ENCODE measurements around the gene CRTC2.

DNA sequence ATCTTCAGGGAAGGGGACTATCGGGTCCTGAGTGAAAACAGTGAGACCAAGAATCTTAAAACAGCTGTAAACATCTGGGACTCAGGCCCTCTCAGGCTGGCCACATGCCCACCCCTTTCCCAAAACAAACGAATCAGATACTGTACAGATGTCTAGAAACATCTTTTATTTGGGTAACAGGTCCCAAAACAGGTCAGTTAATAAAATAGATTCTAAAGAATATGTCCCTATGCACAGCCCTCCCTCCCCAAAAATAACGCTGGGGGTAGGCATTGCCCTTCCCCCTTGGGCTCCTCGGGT lies 499 bp upstream of the CRTC2 start:
- TF ChIP-seq CTCF (IDR thresholded peaks at IDR 0.05), result no peak
- TF ChIP-seq POLR2AphosphoS5 (IDR thresholded peaks at IDR 0.05; ENCODE audit: low read depth, low read length), result no peak
- TF ChIP-seq TCF7L2 (IDR thresholded peaks at IDR 0.05; ENCODE audit: low read depth, low read length), result no peak
- no peak for TF ChIP-seq SIN3A (IDR thresholded peaks at IDR 0.05; ENCODE audit: borderline replicate concordance, insufficient read depth, low read depth, low read length)
- TF ChIP-seq, protein P1, sequence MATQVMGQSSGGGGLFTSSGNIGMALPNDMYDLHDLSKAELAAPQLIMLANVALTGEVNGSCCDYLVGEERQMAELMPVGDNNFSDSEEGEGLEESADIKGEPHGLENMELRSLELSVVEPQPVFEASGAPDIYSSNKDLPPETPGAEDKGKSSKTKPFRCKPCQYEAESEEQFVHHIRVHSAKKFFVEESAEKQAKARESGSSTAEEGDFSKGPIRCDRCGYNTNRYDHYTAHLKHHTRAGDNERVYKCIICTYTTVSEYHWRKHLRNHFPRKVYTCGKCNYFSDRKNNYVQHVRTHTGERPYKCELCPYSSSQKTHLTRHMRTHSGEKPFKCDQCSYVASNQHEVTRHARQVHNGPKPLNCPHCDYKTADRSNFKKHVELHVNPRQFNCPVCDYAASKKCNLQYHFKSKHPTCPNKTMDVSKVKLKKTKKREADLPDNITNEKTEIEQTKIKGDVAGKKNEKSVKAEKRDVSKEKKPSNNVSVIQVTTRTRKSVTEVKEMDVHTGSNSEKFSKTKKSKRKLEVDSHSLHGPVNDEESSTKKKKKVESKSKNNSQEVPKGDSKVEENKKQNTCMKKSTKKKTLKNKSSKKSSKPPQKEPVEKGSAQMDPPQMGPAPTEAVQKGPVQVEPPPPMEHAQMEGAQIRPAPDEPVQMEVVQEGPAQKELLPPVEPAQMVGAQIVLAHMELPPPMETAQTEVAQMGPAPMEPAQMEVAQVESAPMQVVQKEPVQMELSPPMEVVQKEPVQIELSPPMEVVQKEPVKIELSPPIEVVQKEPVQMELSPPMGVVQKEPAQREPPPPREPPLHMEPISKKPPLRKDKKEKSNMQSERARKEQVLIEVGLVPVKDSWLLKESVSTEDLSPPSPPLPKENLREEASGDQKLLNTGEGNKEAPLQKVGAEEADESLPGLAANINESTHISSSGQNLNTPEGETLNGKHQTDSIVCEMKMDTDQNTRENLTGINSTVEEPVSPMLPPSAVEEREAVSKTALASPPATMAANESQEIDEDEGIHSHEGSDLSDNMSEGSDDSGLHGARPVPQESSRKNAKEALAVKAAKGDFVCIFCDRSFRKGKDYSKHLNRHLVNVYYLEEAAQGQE (IDR thresholded peaks at IDR 0.05; ENCODE audit: insufficient read depth in 1 of 2, low read depth in 2 of 2, low read length in 1 of 2), result no peak
